ENCODE data around the gene EGLN3.

GRCh38 chr14:33903369-33903768, 47.5 kb downstream of the EGLN3 start:
- TF ChIP-seq CTCF (IDR thresholded peaks at IDR 0.05; ENCODE audit: low read length) (no peak), EZH2 (IDR thresholded peaks at IDR 0.05; ENCODE audit: borderline replicate concordance, low read length) (no peak)

All from OCI-LY1 (cell line).